Kasumi-1 (cell line): ENCODE measurements around the gene HELQ.
"Not testable (repeated sequence)": the region's sequence is repeated elsewhere in the genome, so short reads cannot be mapped to it uniquely, and the experiment has no call there.

Experiments used
- DNase-seq, 2 experiments: peaks; one replicate each; lab custom pipeline; 2025; lab: John Stamatoyannopoulos, UW

The HELQ gene

GRCh38 chr4:83431200-83431599 is 24.4 kb downstream of the HELQ start:
- DNase-seq = no peak

DNA sequence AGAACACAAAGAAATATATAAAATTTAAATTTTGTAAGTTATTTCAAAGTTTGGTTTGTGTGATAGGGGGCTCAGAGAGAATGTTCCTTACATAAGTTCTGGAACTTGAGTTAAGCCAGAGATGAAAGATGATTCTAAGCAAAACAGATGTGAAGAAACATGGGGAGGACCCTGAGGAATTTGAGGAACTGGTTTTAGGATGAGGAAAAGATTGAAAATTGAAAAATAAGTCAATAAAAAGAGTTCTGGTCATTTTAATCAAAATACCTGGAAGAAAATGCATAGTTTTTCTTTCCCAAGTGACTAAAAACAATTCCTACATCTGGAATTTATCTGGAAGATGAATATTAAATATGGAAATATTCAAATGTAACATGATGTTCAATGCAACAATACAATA is 37.4 kb downstream of the HELQ start:
- DNase-seq = no peak

DNA sequence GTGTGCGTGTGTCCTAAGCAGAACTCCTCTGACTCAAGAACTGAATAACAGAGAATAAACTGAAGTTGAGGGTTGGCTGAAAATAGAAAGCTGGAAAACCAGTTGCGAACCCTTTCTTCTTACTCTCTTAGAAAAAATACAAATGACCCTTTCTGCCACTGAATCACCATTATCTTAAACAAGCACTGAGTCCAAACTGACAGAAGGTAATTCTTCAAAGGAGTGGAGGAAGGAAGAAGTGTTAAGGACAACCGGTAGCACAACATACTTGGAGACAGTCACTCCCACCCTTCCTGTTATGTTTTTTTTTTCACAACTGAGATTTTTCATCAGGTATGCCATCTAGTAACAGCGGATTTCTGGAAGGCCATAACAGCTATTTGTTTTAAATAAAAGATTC is 38.1 kb downstream of the HELQ start:
- DNase-seq = no peak

- no peak for DNase-seq
Observed at GRCh38 chr4:83413676-83414075, 41.9 kb downstream of the HELQ start.

DNA sequence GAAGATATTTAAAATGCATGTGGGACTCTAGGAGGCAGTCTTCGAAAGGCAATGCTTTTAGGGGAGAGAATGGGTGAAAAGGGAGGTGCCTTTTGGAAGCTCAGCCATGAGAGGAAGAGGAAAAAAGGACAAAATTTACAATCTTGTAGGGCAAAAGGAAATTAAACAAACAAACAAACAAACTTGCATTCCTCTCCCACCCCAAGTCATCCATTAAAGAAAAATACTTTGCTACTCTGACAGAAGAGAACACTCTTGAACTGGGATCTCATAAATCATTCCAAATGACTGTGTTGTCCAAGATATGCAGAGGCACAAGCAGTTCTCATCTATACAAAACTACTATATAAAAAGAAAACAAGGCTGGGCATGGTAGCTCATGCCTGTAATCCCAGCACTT is 46.7 kb downstream of the HELQ start:
- DNase-seq = no peak

GRCh38 chr4:83405844-83406816 is 49.5 kb downstream of the HELQ start:
- no peak for DNase-seq

DNA sequence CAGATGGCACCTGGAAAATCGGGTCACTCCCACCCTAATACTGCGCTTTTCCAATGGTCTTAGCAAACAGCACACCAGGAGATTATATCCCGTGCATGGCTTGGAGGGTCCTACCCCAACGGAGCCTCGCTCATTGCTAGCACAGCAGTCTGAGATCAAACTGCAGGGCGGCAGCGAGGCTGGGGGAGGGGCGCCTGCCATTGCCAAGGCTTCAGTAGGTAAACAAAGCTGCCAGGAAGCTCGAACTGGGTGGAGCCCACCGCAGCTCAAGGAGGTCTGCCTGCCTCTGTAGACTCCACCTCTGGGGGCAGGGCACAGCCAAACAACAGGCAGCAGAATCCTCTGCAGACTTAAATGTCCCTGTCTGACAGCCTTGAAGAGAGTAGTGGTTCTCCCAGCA is 57.5 kb downstream of the HELQ start:
- DNase-seq = not testable (repeated sequence)

DNA sequence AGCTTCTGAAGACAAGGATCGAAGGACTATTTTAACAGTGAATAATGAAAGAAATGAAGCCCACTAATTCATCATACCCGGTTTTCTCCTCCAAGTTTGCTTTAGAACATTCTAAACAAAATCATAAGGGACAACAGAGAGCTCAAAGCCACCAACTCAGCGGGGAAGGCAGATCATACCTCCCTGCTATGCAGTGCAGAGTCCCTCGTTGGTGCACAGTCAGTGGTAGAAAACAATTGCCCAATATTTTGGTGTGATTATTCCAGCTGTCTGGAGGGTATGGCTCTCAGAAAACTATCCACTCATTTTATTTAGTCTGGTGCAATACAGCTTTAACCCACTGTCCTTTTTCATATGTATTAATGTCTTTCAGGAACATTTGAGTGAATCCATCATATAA is 61.7 kb downstream of the HELQ start:
- no peak for DNase-seq

DNA sequence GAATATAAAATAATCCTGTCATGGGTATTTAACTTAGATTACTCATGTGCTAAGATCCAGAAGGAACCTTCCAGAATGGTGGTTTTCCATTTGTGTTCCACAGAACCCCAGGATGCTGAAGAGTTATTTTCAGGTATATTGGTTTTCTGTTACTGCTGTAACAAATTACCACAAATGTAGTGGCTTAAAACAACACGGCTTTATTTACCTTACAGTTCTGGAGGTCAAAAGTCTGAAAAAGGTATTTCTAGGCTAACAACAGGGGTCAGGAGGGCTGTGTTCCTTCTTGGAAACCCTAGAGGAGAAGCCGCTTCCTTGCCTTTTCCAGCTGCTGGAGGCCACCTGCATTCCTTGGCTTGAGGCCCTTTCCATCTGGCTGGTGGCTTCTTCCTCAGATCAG is 63.1 kb downstream of the HELQ start:
- no peak for DNase-seq

DNA sequence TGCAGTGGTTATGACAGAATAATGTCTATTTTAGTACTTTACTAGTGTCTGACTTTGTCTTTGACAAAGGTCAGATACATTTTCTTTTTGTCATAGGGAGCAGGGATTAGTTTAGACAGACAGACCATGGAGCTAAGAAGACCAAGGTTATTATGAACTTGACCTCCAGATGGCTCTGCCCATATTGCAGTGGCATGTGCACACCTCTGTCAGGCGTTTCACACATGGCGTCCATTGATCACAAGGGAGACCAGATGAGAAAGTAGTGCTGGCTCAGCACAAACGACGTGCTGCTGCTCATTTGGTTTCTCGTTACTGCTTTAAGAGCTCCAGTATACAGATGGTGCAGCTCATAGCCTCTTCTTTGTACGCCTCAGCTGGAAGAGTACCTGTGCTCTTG is 64.7 kb downstream of the HELQ start:
- DNase-seq = no peak

DNA sequence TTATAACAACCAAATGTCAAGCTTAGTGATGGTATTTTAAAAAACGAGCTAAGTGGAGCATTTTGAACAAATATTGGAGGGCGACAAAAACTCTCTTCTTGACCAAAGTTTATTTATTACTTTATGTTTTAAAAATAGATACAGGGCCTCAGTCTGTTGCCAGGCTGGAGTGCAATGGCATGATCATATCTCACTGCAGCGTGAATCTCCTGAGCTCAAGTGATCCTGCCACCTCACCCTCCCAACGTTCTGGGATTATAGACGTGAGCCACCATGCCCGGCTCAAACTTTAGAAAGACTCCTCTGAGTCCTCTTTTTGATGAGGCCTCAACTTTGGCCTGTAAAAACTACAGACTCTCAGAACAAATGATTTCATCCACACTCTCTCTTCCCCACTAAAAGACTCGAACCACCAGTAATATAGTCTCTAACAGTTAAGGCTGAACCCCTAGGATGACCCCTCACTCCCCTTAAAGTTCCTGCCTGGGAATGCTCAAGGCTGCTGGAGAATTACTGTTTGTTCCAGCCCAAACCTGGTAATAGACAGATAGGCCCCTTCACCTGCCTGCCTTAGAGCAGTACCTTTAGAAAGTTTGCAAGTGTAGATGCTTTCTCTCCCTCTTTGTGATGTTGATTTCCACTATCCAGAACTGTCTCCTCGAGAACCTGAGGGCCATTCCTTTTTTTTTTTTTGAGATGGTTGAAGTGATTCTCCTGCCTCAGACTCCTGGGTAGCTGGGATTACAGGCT is 65.7 kb downstream of the HELQ start:
- no peak for DNase-seq

GRCh38 chr4:83389037-83389720 is 66.4 kb downstream of the HELQ start:
- no peak for DNase-seq

GRCh38 chr4:83388313-83388676 is 67.3 kb downstream of the HELQ start:
- DNase-seq = no peak

DNA sequence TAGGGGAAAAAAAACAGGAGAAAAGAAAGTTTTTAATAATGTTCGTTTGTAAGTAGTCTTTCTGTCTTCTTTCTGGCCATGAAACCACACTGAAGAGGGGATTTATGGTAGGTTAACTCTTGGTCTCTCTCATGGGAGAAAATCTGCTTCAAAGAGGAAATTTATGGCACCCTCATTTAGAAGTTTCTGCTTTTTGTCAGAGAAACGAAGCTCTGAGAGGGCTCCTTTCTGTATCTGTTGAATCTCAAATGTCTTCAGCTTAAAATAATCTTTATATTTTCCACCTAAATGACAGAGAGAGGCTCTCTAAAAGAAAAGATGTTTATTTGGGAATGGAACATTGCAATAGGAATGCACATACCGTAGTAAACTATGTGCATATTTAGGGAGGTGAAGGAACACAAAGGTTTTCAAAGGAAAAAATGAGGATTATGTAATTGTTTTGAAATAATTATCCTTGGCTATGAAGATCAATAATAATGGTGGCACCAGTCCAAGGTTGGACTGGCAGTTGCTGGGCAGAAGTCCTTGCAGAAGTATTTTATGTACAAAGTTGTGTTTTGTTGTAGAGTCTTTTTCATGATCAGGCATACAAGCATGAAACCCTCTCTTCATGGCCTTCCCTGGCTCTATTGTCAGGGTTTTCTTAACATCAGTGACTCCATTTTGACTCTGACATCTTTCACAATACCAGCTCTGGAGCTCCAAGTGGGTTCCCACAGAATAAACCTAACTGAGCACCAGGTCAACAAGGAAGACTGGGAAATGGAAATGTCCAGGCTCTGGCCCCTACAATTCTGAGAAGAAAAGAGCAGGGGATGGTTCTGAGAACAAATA is 67.9 kb downstream of the HELQ start:
- DNase-seq = no peak

DNA sequence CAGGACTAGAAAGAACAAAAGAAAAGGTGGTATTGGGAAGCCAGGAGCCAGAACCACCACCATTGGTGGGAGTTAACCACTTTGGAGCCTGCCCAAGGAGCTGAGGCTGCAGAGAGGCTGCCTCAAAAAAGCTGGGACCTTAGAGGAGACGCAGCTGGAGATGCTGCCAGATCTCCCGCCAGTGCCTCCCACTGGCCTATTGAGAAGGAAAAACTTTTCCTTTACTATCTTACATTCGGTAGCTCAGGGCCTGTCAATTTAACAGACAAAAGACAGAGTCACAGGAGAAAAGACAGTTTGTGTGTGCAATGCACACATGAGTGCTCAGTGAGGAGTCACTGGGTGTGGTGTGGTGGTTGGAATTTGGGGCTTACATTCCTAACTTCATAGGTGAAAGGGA is 68.6 kb downstream of the HELQ start:
- DNase-seq = no peak

GRCh38 chr4:83382850-83383249 is 72.8 kb downstream of the HELQ start:
- DNase-seq = no peak

GRCh38 chr4:83381173-83381572 is 74.5 kb downstream of the HELQ start:
- no peak for DNase-seq

- no peak for DNase-seq
Observed at GRCh38 chr4:83378419-83378818, 77.2 kb downstream of the HELQ start.

DNA sequence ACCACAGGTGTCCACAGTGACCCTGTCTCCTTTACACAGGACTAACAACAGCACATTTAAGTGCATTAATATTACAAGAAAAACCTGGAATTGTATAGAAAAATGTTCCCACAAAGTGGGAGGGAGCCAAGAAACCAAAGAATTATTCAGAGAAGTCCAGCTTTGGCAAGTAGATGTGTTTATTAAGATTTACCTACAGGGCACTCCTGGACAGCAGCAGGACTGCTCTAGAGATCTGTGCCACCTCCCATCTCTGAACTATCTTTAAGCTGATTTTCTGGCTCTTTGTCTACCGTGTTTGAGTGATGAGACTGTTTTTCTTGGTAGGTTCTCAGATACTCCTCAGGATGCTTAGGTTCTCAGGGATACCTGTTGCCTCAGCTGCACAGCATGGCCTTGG is 82.7 kb downstream of the HELQ start:
- no peak for DNase-seq

DNA sequence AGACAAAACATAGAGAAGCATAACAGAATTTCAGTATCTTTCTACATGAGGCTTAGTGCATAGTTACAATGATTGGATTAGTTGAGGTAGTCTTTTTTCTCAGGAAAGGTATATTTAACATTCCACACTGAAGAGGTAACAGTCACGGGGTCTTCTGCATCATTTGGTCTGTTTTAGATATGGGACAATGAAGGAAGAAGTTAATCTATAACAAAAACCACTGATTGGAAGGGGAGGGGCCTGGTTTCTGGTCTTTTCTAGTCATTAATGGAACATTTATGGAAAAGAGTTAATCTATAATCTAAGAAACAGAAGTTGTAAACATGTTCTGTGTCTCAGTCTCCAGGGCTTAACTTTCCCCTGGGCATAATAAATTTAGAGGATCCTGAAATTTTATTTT is 83.7 kb downstream of the HELQ start:
- no peak for DNase-seq

DNA sequence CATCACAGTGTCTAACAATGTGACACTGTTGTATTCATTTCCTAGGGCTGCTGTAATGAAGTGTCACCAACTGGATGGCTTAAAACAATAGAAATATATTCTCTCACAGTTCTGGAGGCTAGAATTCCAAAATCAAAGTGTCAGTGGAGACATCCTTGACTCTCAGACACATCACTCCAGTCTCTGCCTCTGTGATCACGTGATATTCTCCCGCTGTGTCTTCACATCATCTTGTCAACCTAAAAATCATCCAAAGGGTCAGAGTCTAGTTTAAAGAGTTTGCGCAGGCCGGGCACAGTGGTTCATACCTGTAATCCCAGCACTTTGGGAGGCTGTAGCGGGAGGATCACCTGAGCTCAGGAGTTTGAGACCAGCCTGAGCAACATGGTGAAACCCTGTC is 84.4 kb downstream of the HELQ start:
- no peak for DNase-seq

GRCh38 chr4:83370640-83370906 is 85.0 kb downstream of the HELQ start:
- no peak for DNase-seq
